Smooth muscle cell (in vitro differentiated cells): ENCODE data around the gene LST1. TPM values are rescaled to one million over a fixed set of nuclear protein-coding genes. Genes with fewer than 3 reads are reported as not detected.
A peak's percentile ranks its signal among the peaks of the same experiment; 100 is the strongest.
"Not testable (repeated sequence)": the region's sequence is repeated elsewhere in the genome, so short reads cannot be mapped to it uniquely, and the experiment has no call there.

Experiments
- DNase-seq: peaks from one replicate; lab custom pipeline; 2025; ENCODE audit not compliant: unreplicated experiment; lab: John Stamatoyannopoulos, UW
- H2AFZ ChIP-seq: fragments of 200-600 bp; sonication (generic); 2 replicates; pipeline ENCODE4 v1.6.0; 2016; ENCODE audit warnings: antibody characterized with exemption, low read depth, mild to moderate bottlenecking
- H3F3A ChIP-seq: fragments of 200-600 bp; sonication (generic); 2 replicates; pipeline ENCODE4 v1.6.0; 2017; ENCODE audit warnings: antibody characterized with exemption, low read depth
- H3K27ac ChIP-seq: fragments of 200-600 bp; sonication (generic); 2 replicates; pipeline ENCODE4 v1.5.1; 2016; ENCODE audit warnings: low read depth, mild to moderate bottlenecking
- H3K27me3 ChIP-seq: fragments of 200-600 bp; sonication (generic); 2 replicates; pipeline ENCODE4 v1.6.1; 2016; ENCODE audit warnings: low read depth, mild to moderate bottlenecking
- H3K36me3 ChIP-seq: fragments of 200-600 bp; sonication (generic); 2 replicates; pipeline ENCODE4 v1.5.1; 2016; ENCODE audit warnings: low read depth
- H3K4me1 ChIP-seq: fragments of 200-600 bp; sonication (generic); 2 replicates; pipeline ENCODE4 v1.5.1; 2016; ENCODE audit warnings: low read depth
- H3K4me2 ChIP-seq: fragments of 200-600 bp; sonication (generic); 2 replicates; pipeline ENCODE4 v1.6.0; 2016; ENCODE audit warnings: mild to moderate bottlenecking
- H3K4me3 ChIP-seq: fragments of 200-600 bp; sonication (generic); 2 replicates; pipeline ENCODE4 v1.5.1; 2016; ENCODE audit warnings: mild to moderate bottlenecking
- H3K79me2 ChIP-seq: fragments of 200-600 bp; sonication (generic); 2 replicates; pipeline ENCODE4 v1.6.0; 2016; ENCODE audit warnings: low read depth, mild to moderate bottlenecking
- H3K9ac ChIP-seq: fragments of 200-600 bp; sonication (generic); 2 replicates; pipeline ENCODE4 v1.6.0; 2016; ENCODE audit warnings: low read depth
- H3K9me3 ChIP-seq: fragments of 200-600 bp; sonication (generic); replicated peaks from 2 replicates; pipeline ENCODE4 v1.5.1; 2016; ENCODE audit warnings: low read depth
- H4K20me1 ChIP-seq: fragments of 200-600 bp; sonication (generic); 2 replicates; pipeline ENCODE4 v1.6.0; 2016; ENCODE audit warnings: low read depth
- WGBS: methylation state at CpG from one replicate; pipeline ENCODE4 v1.1.7; 2016; ENCODE audit warnings: low lambda C conversion rate; 5-methylcytosine and 5-hydroxymethylcytosine counted together
- polyA plus RNA-seq: library from polyadenylated mRNA; unstranded; fragments of >200 nt; fragmentation: Nextera tagmentation; extraction: Ambion mirVana; gene quantifications from 2 replicates; pipeline ENCODE4 v1.2.1, GENCODE V29; 2016
- total RNA-seq: library from RNA; depleted of rRNA; stranded (reverse); fragments of >200 nt; gene quantifications from 2 replicates; pipeline ENCODE4 v1.2.3, GENCODE V29; 2014
- TF ChIP-seq, protein P1 (sequence below): fragments of 200-600 bp; sonication (generic); IDR thresholded peaks from 2 replicates; pipeline ENCODE4 v1.5.1; 2017; ENCODE audit warnings: borderline replicate concordance, mild to moderate bottlenecking, antibody characterized with exemption; ENCODE audit not compliant: insufficient read depth, poor library complexity, severe bottlenecking

Gene LST1
- total and polyA plus RNA-seq, 2 experiments from 2014 or later = 1.4 TPM; not detected in 1

DNA sequence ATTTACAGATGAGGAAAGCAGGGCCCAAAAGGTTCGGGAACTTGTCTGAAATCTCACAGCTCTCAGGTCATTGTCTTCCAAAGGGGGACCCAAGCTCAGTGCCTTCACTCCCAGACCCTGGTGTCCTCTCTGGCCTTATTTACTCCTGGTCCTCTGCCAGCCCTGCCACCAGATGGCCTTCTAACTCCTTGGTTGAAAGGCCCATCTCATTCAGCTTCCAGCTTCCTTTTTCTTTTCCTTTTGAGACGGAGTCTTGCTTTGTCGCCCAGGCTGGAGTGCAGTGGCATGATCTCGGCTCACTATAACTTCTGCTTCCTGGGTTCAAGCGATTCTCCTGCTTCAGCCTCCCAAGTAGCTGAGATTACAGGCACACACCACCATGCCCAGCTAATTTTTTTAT, 34.7 kb upstream of the LST1 start:
- not testable (repeated sequence) for H3K4me3 ChIP-seq, H3K4me2 ChIP-seq, H2AFZ ChIP-seq, H3K9ac ChIP-seq, DNase-seq, H3K27me3 ChIP-seq, H4K20me1 ChIP-seq, H3K9me3 ChIP-seq, H3K36me3 ChIP-seq, H3F3A ChIP-seq, H3K27ac ChIP-seq
- 57% methylated on average over 5 of the region's 5 CpGs for WGBS
- TF ChIP-seq, protein P1, sequence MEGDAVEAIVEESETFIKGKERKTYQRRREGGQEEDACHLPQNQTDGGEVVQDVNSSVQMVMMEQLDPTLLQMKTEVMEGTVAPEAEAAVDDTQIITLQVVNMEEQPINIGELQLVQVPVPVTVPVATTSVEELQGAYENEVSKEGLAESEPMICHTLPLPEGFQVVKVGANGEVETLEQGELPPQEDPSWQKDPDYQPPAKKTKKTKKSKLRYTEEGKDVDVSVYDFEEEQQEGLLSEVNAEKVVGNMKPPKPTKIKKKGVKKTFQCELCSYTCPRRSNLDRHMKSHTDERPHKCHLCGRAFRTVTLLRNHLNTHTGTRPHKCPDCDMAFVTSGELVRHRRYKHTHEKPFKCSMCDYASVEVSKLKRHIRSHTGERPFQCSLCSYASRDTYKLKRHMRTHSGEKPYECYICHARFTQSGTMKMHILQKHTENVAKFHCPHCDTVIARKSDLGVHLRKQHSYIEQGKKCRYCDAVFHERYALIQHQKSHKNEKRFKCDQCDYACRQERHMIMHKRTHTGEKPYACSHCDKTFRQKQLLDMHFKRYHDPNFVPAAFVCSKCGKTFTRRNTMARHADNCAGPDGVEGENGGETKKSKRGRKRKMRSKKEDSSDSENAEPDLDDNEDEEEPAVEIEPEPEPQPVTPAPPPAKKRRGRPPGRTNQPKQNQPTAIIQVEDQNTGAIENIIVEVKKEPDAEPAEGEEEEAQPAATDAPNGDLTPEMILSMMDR = peak; percentile 56
- H3K79me2 ChIP-seq = peaks cover 45% of the 10 kb centered on the region
- peaks cover 12% of the 10 kb centered on the region for H3K4me1 ChIP-seq

DNA sequence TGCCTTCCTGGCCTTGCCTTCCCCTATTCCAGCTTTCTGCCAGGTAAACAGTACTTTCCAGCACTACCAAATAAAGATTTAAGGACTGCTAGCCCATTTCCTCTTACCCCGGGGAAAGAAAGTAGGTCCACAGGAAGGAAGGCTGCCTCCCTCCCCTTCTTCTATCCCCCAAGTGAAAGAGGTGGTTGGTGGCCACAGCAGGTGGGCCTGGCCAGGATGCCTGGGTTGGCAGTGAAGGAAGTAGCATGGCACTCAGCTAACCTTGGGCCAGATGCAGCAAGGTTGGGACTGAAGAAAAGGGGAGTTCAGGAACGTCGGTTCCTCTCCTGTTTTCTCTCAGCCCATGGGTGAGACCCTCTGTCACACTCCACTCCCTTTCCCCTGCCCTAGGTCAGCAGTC, 29.8 kb upstream of the LST1 start:
- TF ChIP-seq, protein P1 = no peak
- no peak overlapping the region for H3K4me3 ChIP-seq
- no peak overlapping the region for H3K4me2 ChIP-seq
- no peak overlapping the region for H3K9ac ChIP-seq
- H3K36me3 ChIP-seq = no peaks in the 10 kb centered on the region
- DNase-seq = no peak
- no peak overlapping the region for H3K27ac ChIP-seq
- H3K27me3 ChIP-seq = no peaks in the 10 kb centered on the region
- H3F3A ChIP-seq = peaks cover 15% of the 10 kb centered on the region
- WGBS = 98% methylated on average over 3 of the region's 3 CpGs
- H4K20me1 ChIP-seq = no peaks in the 10 kb centered on the region
- no peaks in the 10 kb centered on the region for H3K9me3 ChIP-seq
- peaks cover 6% of the 10 kb centered on the region for H3K4me1 ChIP-seq
- H2AFZ ChIP-seq = no peak overlapping the region
- peaks cover 28% of the 10 kb centered on the region for H3K79me2 ChIP-seq

GRCh38 chr6:31557443-31558317, 28.4 kb upstream of the LST1 start:
- no peaks in the 10 kb centered on the region for H3K27me3 ChIP-seq
- H3K4me1 ChIP-seq = peaks cover 6% of the 10 kb centered on the region
- no peak overlapping the region for H3K4me3 ChIP-seq
- H3F3A ChIP-seq = peaks cover 16% of the 10 kb centered on the region
- peaks cover 16% of the 10 kb centered on the region for H3K79me2 ChIP-seq
- 87% methylated on average over 24 of the region's 24 CpGs for WGBS
- peak overlapping the region; percentile 89 for H3K27ac ChIP-seq
- H3K9ac ChIP-seq = no peak overlapping the region
- no peaks in the 10 kb centered on the region for H3K36me3 ChIP-seq
- H2AFZ ChIP-seq = no peak overlapping the region
- H3K4me2 ChIP-seq = no peak overlapping the region
- no peaks in the 10 kb centered on the region for H4K20me1 ChIP-seq
- TF ChIP-seq, protein P1 = no peak
- H3K9me3 ChIP-seq = no peaks in the 10 kb centered on the region
- no peak for DNase-seq

DNA sequence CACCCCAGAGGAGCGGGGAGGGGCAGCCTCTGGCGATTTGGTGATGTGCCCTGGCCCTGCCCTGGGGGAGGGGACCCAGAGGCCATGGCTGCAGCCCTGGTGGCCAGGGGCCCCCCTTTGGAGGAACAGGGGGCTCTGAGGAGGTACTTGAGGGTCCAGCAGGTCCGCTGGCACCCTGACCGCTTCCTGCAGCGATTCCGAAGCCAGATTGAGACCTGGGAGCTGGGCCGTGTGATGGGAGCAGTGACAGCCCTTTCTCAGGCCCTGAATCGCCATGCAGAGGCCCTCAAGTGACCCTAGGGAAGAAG, 27.8 kb upstream of the LST1 start:
- Histone ChIP-seq H3K9ac (no peak overlapping the region), H3K4me3 (no peak overlapping the region), H4K20me1 (no peaks in the 10 kb centered on the region), H3K9me3 (no peaks in the 10 kb centered on the region), H3K36me3 (no peaks in the 10 kb centered on the region), H3K4me2 (no peak overlapping the region), H3K4me1 (peaks cover 6% of the 10 kb centered on the region), H3F3A (peaks cover 16% of the 10 kb centered on the region), H3K27me3 (no peaks in the 10 kb centered on the region), H3K27ac (peak overlapping the region; percentile 89), H2AFZ (no peak overlapping the region), H3K79me2 (peaks cover 16% of the 10 kb centered on the region)
- 96% methylated on average over 8 of the region's 8 CpGs for WGBS
- no peak for DNase-seq
- TF ChIP-seq, protein P1 = no peak
